ENCODE data around the gene STK38L.

DNA sequence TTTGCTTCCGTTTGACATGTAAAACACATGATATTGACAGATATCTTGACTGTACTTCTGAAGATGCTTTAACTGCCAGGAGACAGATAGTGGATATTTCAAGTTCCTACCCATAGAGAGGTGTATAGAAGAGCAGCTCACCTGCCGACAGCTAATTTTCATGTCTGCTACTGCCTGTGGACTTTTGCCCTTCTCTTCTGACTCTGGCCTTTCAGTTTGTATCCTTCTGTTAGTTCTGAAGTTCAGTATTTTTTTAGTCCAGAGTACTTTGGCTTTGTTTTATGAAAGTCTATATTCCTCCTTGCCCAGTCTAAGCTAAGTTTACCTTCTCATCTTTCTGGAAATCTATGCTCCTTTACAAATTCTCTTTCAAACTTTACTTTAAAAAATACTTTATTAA is 30.8 kb upstream of the STK38L start:
- TF ChIP-seq EP300 (IDR thresholded peaks at IDR 0.05; ENCODE audit: borderline replicate concordance in 1 of 2, control insufficient read depth in 1 of 2, low read depth in 2 of 2, low read length in 2 of 2) (no peak), KDM1A (IDR thresholded peaks at IDR 0.05; ENCODE audit: borderline replicate concordance) (no peak), CBX5 (IDR thresholded peaks at IDR 0.05; ENCODE audit: low read depth) (no peak), EZH2 (IDR thresholded peaks at IDR 0.05; ENCODE audit: borderline replicate concordance, control insufficient read depth, low read depth, low read length) (no peak)
- TF ChIP-seq, protein P1, sequence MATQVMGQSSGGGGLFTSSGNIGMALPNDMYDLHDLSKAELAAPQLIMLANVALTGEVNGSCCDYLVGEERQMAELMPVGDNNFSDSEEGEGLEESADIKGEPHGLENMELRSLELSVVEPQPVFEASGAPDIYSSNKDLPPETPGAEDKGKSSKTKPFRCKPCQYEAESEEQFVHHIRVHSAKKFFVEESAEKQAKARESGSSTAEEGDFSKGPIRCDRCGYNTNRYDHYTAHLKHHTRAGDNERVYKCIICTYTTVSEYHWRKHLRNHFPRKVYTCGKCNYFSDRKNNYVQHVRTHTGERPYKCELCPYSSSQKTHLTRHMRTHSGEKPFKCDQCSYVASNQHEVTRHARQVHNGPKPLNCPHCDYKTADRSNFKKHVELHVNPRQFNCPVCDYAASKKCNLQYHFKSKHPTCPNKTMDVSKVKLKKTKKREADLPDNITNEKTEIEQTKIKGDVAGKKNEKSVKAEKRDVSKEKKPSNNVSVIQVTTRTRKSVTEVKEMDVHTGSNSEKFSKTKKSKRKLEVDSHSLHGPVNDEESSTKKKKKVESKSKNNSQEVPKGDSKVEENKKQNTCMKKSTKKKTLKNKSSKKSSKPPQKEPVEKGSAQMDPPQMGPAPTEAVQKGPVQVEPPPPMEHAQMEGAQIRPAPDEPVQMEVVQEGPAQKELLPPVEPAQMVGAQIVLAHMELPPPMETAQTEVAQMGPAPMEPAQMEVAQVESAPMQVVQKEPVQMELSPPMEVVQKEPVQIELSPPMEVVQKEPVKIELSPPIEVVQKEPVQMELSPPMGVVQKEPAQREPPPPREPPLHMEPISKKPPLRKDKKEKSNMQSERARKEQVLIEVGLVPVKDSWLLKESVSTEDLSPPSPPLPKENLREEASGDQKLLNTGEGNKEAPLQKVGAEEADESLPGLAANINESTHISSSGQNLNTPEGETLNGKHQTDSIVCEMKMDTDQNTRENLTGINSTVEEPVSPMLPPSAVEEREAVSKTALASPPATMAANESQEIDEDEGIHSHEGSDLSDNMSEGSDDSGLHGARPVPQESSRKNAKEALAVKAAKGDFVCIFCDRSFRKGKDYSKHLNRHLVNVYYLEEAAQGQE (IDR thresholded peaks at IDR 0.05; ENCODE audit: low read depth, low read length), result no peak
- TF ChIP-seq, protein P2, sequence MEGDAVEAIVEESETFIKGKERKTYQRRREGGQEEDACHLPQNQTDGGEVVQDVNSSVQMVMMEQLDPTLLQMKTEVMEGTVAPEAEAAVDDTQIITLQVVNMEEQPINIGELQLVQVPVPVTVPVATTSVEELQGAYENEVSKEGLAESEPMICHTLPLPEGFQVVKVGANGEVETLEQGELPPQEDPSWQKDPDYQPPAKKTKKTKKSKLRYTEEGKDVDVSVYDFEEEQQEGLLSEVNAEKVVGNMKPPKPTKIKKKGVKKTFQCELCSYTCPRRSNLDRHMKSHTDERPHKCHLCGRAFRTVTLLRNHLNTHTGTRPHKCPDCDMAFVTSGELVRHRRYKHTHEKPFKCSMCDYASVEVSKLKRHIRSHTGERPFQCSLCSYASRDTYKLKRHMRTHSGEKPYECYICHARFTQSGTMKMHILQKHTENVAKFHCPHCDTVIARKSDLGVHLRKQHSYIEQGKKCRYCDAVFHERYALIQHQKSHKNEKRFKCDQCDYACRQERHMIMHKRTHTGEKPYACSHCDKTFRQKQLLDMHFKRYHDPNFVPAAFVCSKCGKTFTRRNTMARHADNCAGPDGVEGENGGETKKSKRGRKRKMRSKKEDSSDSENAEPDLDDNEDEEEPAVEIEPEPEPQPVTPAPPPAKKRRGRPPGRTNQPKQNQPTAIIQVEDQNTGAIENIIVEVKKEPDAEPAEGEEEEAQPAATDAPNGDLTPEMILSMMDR (IDR thresholded peaks at IDR 0.05 in 2 of 3, conservative IDR thresholded peaks at IDR 0.05 in 1 of 3; ENCODE audit: control insufficient read depth in 2 of 3, extremely low read depth in 1 of 3, insufficient read depth in 1 of 3, low read depth in 3 of 3, low read length in 3 of 3), result no peak
- TF ChIP-seq, protein P3, sequence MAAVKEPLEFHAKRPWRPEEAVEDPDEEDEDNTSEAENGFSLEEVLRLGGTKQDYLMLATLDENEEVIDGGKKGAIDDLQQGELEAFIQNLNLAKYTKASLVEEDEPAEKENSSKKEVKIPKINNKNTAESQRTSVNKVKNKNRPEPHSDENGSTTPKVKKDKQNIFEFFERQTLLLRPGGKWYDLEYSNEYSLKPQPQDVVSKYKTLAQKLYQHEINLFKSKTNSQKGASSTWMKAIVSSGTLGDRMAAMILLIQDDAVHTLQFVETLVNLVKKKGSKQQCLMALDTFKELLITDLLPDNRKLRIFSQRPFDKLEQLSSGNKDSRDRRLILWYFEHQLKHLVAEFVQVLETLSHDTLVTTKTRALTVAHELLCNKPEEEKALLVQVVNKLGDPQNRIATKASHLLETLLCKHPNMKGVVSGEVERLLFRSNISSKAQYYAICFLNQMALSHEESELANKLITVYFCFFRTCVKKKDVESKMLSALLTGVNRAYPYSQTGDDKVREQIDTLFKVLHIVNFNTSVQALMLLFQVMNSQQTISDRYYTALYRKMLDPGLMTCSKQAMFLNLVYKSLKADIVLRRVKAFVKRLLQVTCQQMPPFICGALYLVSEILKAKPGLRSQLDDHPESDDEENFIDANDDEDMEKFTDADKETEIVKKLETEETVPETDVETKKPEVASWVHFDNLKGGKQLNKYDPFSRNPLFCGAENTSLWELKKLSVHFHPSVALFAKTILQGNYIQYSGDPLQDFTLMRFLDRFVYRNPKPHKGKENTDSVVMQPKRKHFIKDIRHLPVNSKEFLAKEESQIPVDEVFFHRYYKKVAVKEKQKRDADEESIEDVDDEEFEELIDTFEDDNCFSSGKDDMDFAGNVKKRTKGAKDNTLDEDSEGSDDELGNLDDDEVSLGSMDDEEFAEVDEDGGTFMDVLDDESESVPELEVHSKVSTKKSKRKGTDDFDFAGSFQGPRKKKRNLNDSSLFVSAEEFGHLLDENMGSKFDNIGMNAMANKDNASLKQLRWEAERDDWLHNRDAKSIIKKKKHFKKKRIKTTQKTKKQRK (IDR thresholded peaks at IDR 0.05; ENCODE audit: low read depth, low read length), result no peak
- TF ChIP-seq, protein P4, sequence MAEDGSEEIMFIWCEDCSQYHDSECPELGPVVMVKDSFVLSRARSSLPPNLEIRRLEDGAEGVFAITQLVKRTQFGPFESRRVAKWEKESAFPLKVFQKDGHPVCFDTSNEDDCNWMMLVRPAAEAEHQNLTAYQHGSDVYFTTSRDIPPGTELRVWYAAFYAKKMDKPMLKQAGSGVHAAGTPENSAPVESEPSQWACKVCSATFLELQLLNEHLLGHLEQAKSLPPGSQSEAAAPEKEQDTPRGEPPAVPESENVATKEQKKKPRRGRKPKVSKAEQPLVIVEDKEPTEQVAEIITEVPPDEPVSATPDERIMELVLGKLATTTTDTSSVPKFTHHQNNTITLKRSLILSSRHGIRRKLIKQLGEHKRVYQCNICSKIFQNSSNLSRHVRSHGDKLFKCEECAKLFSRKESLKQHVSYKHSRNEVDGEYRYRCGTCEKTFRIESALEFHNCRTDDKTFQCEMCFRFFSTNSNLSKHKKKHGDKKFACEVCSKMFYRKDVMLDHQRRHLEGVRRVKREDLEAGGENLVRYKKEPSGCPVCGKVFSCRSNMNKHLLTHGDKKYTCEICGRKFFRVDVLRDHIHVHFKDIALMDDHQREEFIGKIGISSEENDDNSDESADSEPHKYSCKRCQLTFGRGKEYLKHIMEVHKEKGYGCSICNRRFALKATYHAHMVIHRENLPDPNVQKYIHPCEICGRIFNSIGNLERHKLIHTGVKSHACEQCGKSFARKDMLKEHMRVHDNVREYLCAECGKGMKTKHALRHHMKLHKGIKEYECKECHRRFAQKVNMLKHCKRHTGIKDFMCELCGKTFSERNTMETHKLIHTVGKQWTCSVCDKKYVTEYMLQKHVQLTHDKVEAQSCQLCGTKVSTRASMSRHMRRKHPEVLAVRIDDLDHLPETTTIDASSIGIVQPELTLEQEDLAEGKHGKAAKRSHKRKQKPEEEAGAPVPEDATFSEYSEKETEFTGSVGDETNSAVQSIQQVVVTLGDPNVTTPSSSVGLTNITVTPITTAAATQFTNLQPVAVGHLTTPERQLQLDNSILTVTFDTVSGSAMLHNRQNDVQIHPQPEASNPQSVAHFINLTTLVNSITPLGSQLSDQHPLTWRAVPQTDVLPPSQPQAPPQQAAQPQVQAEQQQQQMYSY (CRISPR knock-in tag; IDR thresholded peaks at IDR 0.05), result no peak
- TF ChIP-seq, protein P5, sequence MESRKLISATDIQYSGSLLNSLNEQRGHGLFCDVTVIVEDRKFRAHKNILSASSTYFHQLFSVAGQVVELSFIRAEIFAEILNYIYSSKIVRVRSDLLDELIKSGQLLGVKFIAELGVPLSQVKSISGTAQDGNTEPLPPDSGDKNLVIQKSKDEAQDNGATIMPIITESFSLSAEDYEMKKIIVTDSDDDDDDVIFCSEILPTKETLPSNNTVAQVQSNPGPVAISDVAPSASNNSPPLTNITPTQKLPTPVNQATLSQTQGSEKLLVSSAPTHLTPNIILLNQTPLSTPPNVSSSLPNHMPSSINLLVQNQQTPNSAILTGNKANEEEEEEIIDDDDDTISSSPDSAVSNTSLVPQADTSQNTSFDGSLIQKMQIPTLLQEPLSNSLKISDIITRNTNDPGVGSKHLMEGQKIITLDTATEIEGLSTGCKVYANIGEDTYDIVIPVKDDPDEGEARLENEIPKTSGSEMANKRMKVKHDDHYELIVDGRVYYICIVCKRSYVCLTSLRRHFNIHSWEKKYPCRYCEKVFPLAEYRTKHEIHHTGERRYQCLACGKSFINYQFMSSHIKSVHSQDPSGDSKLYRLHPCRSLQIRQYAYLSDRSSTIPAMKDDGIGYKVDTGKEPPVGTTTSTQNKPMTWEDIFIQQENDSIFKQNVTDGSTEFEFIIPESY (IDR thresholded peaks at IDR 0.05), result no peak

Measured in GM12878 (cell line).